ENCODE measurements around the gene SMIM12. TPM values are rescaled to one million over a fixed set of nuclear protein-coding genes. Genes with fewer than 3 reads are reported as not detected.

Gene SMIM12
- total and polyA plus RNA-seq, 4 experiments from 2014 or later = 32.0 to 146 (median 55.8) TPM

- Histone ChIP-seq H3K27ac (ENCODE audit: low read depth, low read length) (no peak overlapping the region), H3K4me3 (ENCODE audit: low read length in 2 of 2) (no peak overlapping the region), H3K36me3 (ENCODE audit: insufficient read depth, low read length) (no peaks in the 10 kb centered on the region), H3K4me1 (ENCODE audit: insufficient read depth, low read length) (peaks cover 7% of the 10 kb centered on the region), H3K27me3 (ENCODE audit: insufficient read depth, low read length) (no peaks in the 10 kb centered on the region), H3K9me3 (ENCODE audit: control insufficient read depth in 1 of 2, low read length in 2 of 2) (no peaks in the 10 kb centered on the region)
- H3K27ac Mint-ChIP-seq = no peak overlapping the region
- no peak overlapping the region for H3K4me3 Mint-ChIP-seq
- intact Hi-C loops (cut with micrococcal nuclease) = no loop called here
- H3K4me1 Mint-ChIP-seq = peaks cover 0 to 11% (median 4%) of the 10 kb centered on the region in 4 donors
- DNase-seq = no peak
- CTCF ChIA-PET (ENCODE audit: partially characterized antibody) = no interaction called here
- no peaks in the 10 kb centered on the region for H3K9me3 Mint-ChIP-seq
- peaks cover 2 to 3% of the 10 kb centered on the region in 2 donors for H3K36me3 Mint-ChIP-seq
- H3K27me3 Mint-ChIP-seq = no peaks in the 10 kb centered on the region
- POLR2A ChIA-PET (ENCODE audit: partially characterized antibody) = no interaction called here
Measured at GRCh38 chr1:34839526-34840305, 19.8 kb downstream of the SMIM12 start.

GRCh38 chr1:34833711-34834110, 25.8 kb downstream of the SMIM12 start:
- Mint-ChIP-seq H3K27me3 (no peaks in the 10 kb centered on the region), H3K9me3 (no peaks in the 10 kb centered on the region), H3K4me3 (no peak overlapping the region), H3K36me3 (peaks cover 0 to 8% of the 10 kb centered on the region in 2 donors), H3K27ac (peak overlapping the region in 1 of 7 donors; percentile 87), H3K4me1 (no peaks in the 10 kb centered on the region)
- H3K4me3 ChIP-seq (ENCODE audit: low read length in 2 of 2) = no peak overlapping the region
- no peak overlapping the region for H3K27ac ChIP-seq (ENCODE audit: low read depth, low read length)
- ChIA-PET CTCF (ENCODE audit: partially characterized antibody) (no interaction called here), POLR2A (ENCODE audit: partially characterized antibody) (no interaction called here)
- no peaks in the 10 kb centered on the region for H3K27me3 ChIP-seq (ENCODE audit: insufficient read depth, low read length)
- intact Hi-C loops (cut with micrococcal nuclease) = no loop called here
- no peak for DNase-seq
- no peaks in the 10 kb centered on the region for H3K36me3 ChIP-seq (ENCODE audit: insufficient read depth, low read length)
- H3K4me1 ChIP-seq (ENCODE audit: insufficient read depth, low read length) = no peaks in the 10 kb centered on the region
- no peaks in the 10 kb centered on the region for H3K9me3 ChIP-seq (ENCODE audit: control insufficient read depth in 1 of 2, low read length in 2 of 2)

- Histone ChIP-seq H3K4me3 (ENCODE audit: low read length in 2 of 2) (no peak overlapping the region), H3K27me3 (ENCODE audit: insufficient read depth, low read length) (no peaks in the 10 kb centered on the region), H3K36me3 (ENCODE audit: insufficient read depth, low read length) (no peaks in the 10 kb centered on the region), H3K4me1 (ENCODE audit: insufficient read depth, low read length) (no peaks in the 10 kb centered on the region), H3K9me3 (ENCODE audit: control insufficient read depth in 1 of 2, low read length in 2 of 2) (no peaks in the 10 kb centered on the region), H3K27ac (ENCODE audit: low read depth, low read length) (no peak overlapping the region)
- Mint-ChIP-seq H3K4me3 (no peak overlapping the region), H3K4me1 (no peaks in the 10 kb centered on the region), H3K36me3 (peaks cover 0 to 8% of the 10 kb centered on the region in 2 donors), H3K9me3 (no peaks in the 10 kb centered on the region), H3K27ac (peak overlapping the region in 1 of 7 donors; percentile 16), H3K27me3 (no peaks in the 10 kb centered on the region)
- POLR2A ChIA-PET (ENCODE audit: partially characterized antibody) = no interaction called here
- intact Hi-C loops (cut with micrococcal nuclease) = no loop called here
- CTCF ChIA-PET (ENCODE audit: partially characterized antibody) = no interaction called here
- DNase-seq = no peak
Measured at GRCh38 chr1:34831721-34832246, 27.8 kb downstream of the SMIM12 start.

DNA sequence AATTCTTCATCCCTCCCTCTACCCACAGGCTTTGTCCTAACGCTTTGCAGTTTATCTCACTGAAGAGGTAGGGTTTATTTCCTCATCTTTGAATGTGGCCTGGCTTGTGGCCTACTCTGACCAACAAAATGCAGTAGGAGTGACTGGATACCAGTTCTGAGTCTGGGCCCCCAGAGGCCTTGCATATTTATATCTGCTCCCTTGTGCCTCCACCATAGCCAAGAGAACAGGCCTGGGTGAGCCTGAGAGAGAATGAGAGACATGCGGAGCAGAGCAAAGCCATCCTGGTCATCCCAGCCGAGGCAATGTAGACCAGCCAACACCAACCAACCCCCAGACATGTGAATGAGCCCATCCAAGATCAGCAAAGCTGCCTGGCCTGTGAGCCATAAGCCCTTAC, 30.3 kb downstream of the SMIM12 start:
- DNase-seq = no peak
- no peaks in the 10 kb centered on the region for H3K4me1 ChIP-seq (ENCODE audit: insufficient read depth, low read length)
- POLR2A ChIA-PET (ENCODE audit: partially characterized antibody) = no interaction called here
- CTCF ChIA-PET (ENCODE audit: partially characterized antibody) = no interaction called here
- H3K27me3 ChIP-seq (ENCODE audit: insufficient read depth, low read length) = no peaks in the 10 kb centered on the region
- no peak overlapping the region for H3K4me3 ChIP-seq (ENCODE audit: low read length in 2 of 2)
- Mint-ChIP-seq H3K27me3 (no peaks in the 10 kb centered on the region), H3K27ac (no peak overlapping the region), H3K4me3 (no peak overlapping the region), H3K4me1 (no peaks in the 10 kb centered on the region), H3K9me3 (peaks cover 0 to 2% (median 0%) of the 10 kb centered on the region in 8 donors), H3K36me3 (peaks cover 0 to 5% of the 10 kb centered on the region in 2 donors)
- H3K27ac ChIP-seq (ENCODE audit: low read depth, low read length) = no peak overlapping the region
- H3K9me3 ChIP-seq (ENCODE audit: control insufficient read depth in 1 of 2, low read length in 2 of 2) = no peaks in the 10 kb centered on the region
- H3K36me3 ChIP-seq (ENCODE audit: insufficient read depth, low read length) = no peaks in the 10 kb centered on the region
- intact Hi-C loops (cut with micrococcal nuclease) = no loop called here

DNA sequence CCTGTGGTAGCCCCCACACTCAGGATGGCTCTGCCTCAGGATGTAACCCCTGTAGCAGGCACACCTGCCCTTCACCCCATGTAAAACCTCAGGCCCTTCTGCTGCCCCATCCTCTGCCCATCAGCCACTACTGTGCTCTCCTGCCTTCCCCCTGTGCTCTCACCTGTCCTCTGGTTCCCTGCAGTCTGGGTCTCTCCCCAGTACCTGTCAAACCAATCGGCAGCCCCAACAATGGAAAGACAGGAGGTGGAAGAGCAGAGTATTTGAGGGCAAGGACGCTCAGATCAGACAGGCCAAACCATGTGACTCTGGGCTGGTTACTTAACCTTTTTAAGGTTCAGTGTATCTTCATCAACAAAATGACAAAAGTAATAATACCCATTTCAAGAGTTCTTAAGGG, 30.9 kb downstream of the SMIM12 start:
- no peaks in the 10 kb centered on the region for H3K9me3 ChIP-seq (ENCODE audit: control insufficient read depth in 1 of 2, low read length in 2 of 2)
- Mint-ChIP-seq H3K9me3 (peaks cover 0 to 3% (median 0%) of the 10 kb centered on the region in 8 donors), H3K4me3 (no peak overlapping the region), H3K4me1 (no peaks in the 10 kb centered on the region), H3K36me3 (peaks cover 0 to 5% of the 10 kb centered on the region in 2 donors), H3K27me3 (no peaks in the 10 kb centered on the region), H3K27ac (no peak overlapping the region)
- no peaks in the 10 kb centered on the region for H3K4me1 ChIP-seq (ENCODE audit: insufficient read depth, low read length)
- intact Hi-C loops (cut with micrococcal nuclease) = no loop called here
- POLR2A ChIA-PET (ENCODE audit: partially characterized antibody) = no interaction called here
- H3K36me3 ChIP-seq (ENCODE audit: insufficient read depth, low read length) = no peaks in the 10 kb centered on the region
- CTCF ChIA-PET (ENCODE audit: partially characterized antibody) = no interaction called here
- H3K27ac ChIP-seq (ENCODE audit: low read depth, low read length) = no peak overlapping the region
- DNase-seq = no peak
- no peaks in the 10 kb centered on the region for H3K27me3 ChIP-seq (ENCODE audit: insufficient read depth, low read length)
- no peak overlapping the region for H3K4me3 ChIP-seq (ENCODE audit: low read length in 2 of 2)

DNA sequence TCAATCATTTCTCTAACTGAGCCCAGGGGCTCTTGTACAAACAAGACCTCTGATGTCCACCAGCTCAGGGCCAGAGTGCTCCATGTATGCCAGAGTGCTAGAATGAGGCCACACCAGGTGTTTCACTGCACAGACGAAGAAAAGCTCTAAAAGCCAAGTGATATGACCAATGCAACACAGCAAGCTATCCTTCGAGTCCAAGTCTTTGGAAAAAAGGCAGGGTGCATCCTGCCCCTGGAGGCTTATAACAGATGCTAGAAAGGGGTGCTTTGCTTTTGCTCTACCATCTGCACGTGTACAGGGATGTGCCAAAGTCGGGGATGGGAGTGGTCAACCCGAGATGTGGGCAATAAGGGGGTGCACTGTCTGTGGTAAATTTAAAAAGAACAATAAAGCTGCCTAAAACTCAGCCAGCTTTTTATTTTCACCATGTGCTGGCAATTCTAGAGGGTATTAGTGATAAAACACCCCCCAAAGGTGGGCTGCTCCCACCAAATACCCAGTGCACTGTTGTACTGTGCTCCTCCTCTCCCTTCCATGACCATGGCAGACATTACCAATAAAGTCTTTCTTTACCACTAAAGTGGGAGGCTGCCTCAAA, 32.1 kb downstream of the SMIM12 start:
- no peaks in the 10 kb centered on the region for H3K36me3 ChIP-seq (ENCODE audit: insufficient read depth, low read length)
- Mint-ChIP-seq H3K27ac (no peak overlapping the region), H3K36me3 (peaks cover 0 to under 1% of the 10 kb centered on the region in 2 donors), H3K4me1 (no peaks in the 10 kb centered on the region), H3K4me3 (no peak overlapping the region), H3K27me3 (no peaks in the 10 kb centered on the region), H3K9me3 (peaks cover 0 to 3% (median 0%) of the 10 kb centered on the region in 8 donors)
- no peaks in the 10 kb centered on the region for H3K4me1 ChIP-seq (ENCODE audit: insufficient read depth, low read length)
- H3K4me3 ChIP-seq (ENCODE audit: low read length in 2 of 2) = no peak overlapping the region
- no peaks in the 10 kb centered on the region for H3K9me3 ChIP-seq (ENCODE audit: control insufficient read depth in 1 of 2, low read length in 2 of 2)
- ChIA-PET CTCF (ENCODE audit: partially characterized antibody) (no interaction called here), POLR2A (ENCODE audit: partially characterized antibody) (no interaction called here)
- DNase-seq = no peak
- intact Hi-C loops (cut with micrococcal nuclease) = no loop called here
- no peak overlapping the region for H3K27ac ChIP-seq (ENCODE audit: low read depth, low read length)
- no peaks in the 10 kb centered on the region for H3K27me3 ChIP-seq (ENCODE audit: insufficient read depth, low read length)

GRCh38 chr1:34825455-34826091, 34.0 kb downstream of the SMIM12 start:
- no peak for DNase-seq
- H3K9me3 Mint-ChIP-seq = peaks cover 0 to 3% (median 0%) of the 10 kb centered on the region in 8 donors
- H3K27me3 ChIP-seq (ENCODE audit: insufficient read depth, low read length) = no peaks in the 10 kb centered on the region
- no peak overlapping the region for H3K4me3 Mint-ChIP-seq
- POLR2A ChIA-PET (ENCODE audit: partially characterized antibody) = no interaction called here
- H3K27me3 Mint-ChIP-seq = no peaks in the 10 kb centered on the region
- H3K36me3 Mint-ChIP-seq = no peaks in the 10 kb centered on the region
- no peak overlapping the region for H3K4me3 ChIP-seq (ENCODE audit: low read length in 2 of 2)
- no peaks in the 10 kb centered on the region for H3K4me1 ChIP-seq (ENCODE audit: insufficient read depth, low read length)
- intact Hi-C loops (cut with micrococcal nuclease) = no loop called here
- no peak overlapping the region for H3K27ac Mint-ChIP-seq
- no peaks in the 10 kb centered on the region for H3K36me3 ChIP-seq (ENCODE audit: insufficient read depth, low read length)
- CTCF ChIA-PET (ENCODE audit: partially characterized antibody) = no interaction called here
- H3K9me3 ChIP-seq (ENCODE audit: control insufficient read depth in 1 of 2, low read length in 2 of 2) = no peaks in the 10 kb centered on the region
- H3K27ac ChIP-seq (ENCODE audit: low read depth, low read length) = no peak overlapping the region
- no peaks in the 10 kb centered on the region for H3K4me1 Mint-ChIP-seq
